ENCODE data around the gene NCCRP1. TPM values are rescaled to one million over a fixed set of nuclear protein-coding genes. Genes with fewer than 3 reads are reported as not detected.

The NCCRP1 gene
- total and polyA plus RNA-seq, 4 donors, result not detected

- Histone ChIP-seq H3K27ac (ENCODE audit: low read depth in 1 of 2, low read length in 2 of 2) (no peak overlapping the region), H3K4me1 (ENCODE audit: control insufficient read depth in 4 of 4, insufficient read depth in 4 of 4, low read length in 3 of 4) (no peaks in the 10 kb centered on the region), H3K9me3 (ENCODE audit: control insufficient read depth in 4 of 4, low read length in 3 of 4) (no peaks in the 10 kb centered on the region), H3K4me3 (ENCODE audit: low read depth in 1 of 3, low read length in 3 of 3) (no peak overlapping the region), H3K36me3 (ENCODE audit: control insufficient read depth in 4 of 4, insufficient read depth in 3 of 4, low read depth in 1 of 4, low read length in 3 of 4) (peaks cover 0 to 48% (median 13%) of the 10 kb centered on the region in 4 donors), H3K9ac (ENCODE audit: low read depth in 1 of 2, low read length in 2 of 2) (no peak overlapping the region), H3K27me3 (ENCODE audit: control insufficient read depth in 4 of 4, insufficient read depth in 4 of 4, low read length in 3 of 4) (no peaks in the 10 kb centered on the region)
- no peak for DNase-seq (ENCODE audit: low spot score)
- TF ChIP-seq CTCF (IDR thresholded peaks at IDR 0.05; ENCODE audit: low read depth, low read length, missing input control) (no peak), ZBTB33 (IDR thresholded peaks at IDR 0.05) (no peak), RAD21 (IDR thresholded peaks at IDR 0.05) (no peak), SP1 (IDR thresholded peaks at IDR 0.05) (no peak), TAF1 (conservative IDR thresholded peaks at IDR 0.05) (no peak), HNF4A (conservative IDR thresholded peaks at IDR 0.05) (no peak), YY1 (IDR thresholded peaks at IDR 0.05) (no peak), REST (IDR thresholded peaks at IDR 0.05) (no peak), FOXA2 (IDR thresholded peaks at IDR 0.05) (no peak), RXRA (IDR thresholded peaks at IDR 0.05) (no peak), HNF4G (IDR thresholded peaks at IDR 0.05) (no peak)
- 93% methylated on average over 30 of the region's 30 CpGs for WGBS
Measured at GRCh38 chr19:39178296-39179006, 18.3 kb upstream of the NCCRP1 start.

GRCh38 chr19:39179754-39180153 is 17.0 kb upstream of the NCCRP1 start:
- DNase-seq (ENCODE audit: low spot score), result no peak
- Histone ChIP-seq H3K36me3 (ENCODE audit: control insufficient read depth in 4 of 4, insufficient read depth in 3 of 4, low read depth in 1 of 4, low read length in 3 of 4) (peaks cover 0 to 38% (median 11%) of the 10 kb centered on the region in 4 donors), H3K4me1 (ENCODE audit: control insufficient read depth in 4 of 4, insufficient read depth in 4 of 4, low read length in 3 of 4) (no peaks in the 10 kb centered on the region), H3K27ac (ENCODE audit: low read depth in 1 of 2, low read length in 2 of 2) (no peak overlapping the region), H3K27me3 (ENCODE audit: control insufficient read depth in 4 of 4, insufficient read depth in 4 of 4, low read length in 3 of 4) (no peaks in the 10 kb centered on the region), H3K9ac (ENCODE audit: low read depth in 1 of 2, low read length in 2 of 2) (no peak overlapping the region), H3K9me3 (ENCODE audit: control insufficient read depth in 4 of 4, low read length in 3 of 4) (no peaks in the 10 kb centered on the region), H3K4me3 (ENCODE audit: low read depth in 1 of 3, low read length in 3 of 3) (no peak overlapping the region)
- WGBS, result 93% methylated on average over 10 of the region's 10 CpGs
- TF ChIP-seq GABPA (IDR thresholded peaks at IDR 0.05 in 1 of 2, conservative IDR thresholded peaks at IDR 0.05 in 1 of 2), result no peak
- no peak for TF ChIP-seq JUND (IDR thresholded peaks at IDR 0.05)
- TF ChIP-seq SP1 (IDR thresholded peaks at IDR 0.05), result no peak
- no peak for TF ChIP-seq EGR1 (IDR thresholded peaks at IDR 0.05; ENCODE audit: low read depth in 2 of 2)
- no peak for TF ChIP-seq TAF1 (conservative IDR thresholded peaks at IDR 0.05)
- TF ChIP-seq FOXA2 (IDR thresholded peaks at IDR 0.05), result no peak
- no peak for TF ChIP-seq ZBTB33 (IDR thresholded peaks at IDR 0.05)
- TF ChIP-seq REST (IDR thresholded peaks at IDR 0.05), result no peak
- no peak for TF ChIP-seq RAD21 (IDR thresholded peaks at IDR 0.05)
- TF ChIP-seq NR2F2 (IDR thresholded peaks at IDR 0.05), result no peak
- no peak for TF ChIP-seq HNF4G (IDR thresholded peaks at IDR 0.05)
- no peak for TF ChIP-seq FOXA1 (IDR thresholded peaks at IDR 0.05)

All from liver (tissue), 9 donors.